IMR-90 (cell line): ENCODE data around the gene MTUS2. TPM values are rescaled to one million over a fixed set of nuclear protein-coding genes. Genes with fewer than 3 reads are reported as not detected.

ENCODE experiments used
- ATAC-seq: fragments of 200-7000 bp; cut with Tn5 transposase; 2 replicates; pipeline ENCODE4 v1.9.1; 2020; ENCODE audit warnings: low read depth, mild to moderate bottlenecking, moderate library complexity
- BruUV-seq: library from RNA; stranded (reverse); fragments of 400-500 nt; replicated peaks from 2 replicates; lab custom pipeline; 2021; lab: Mats Ljungman, UMichigan
- CTCF ChIA-PET: fragments of 300-600 bp; formaldehyde crosslinking; extraction: SDS; loops from one replicate; lab custom pipeline; 2021; ENCODE audit warnings: antibody characterized with exemption; lab: Yijun Ruan, JAX
- POLR2A ChIA-PET: fragments of 300-600 bp; sonication (Branson Sonifier 250); formaldehyde crosslinking; loops from one replicate; lab custom pipeline; 2022; ENCODE audit warnings: antibody characterized with exemption; ENCODE audit not compliant: unreplicated experiment; lab: Charles Lee
- DNase-seq: peaks from one replicate; pipeline ENCODE4 v3.0.0; 2013
- H2AFZ ChIP-seq: replicated peaks from 2 replicates; pipeline ENCODE3; 2013; ENCODE audit warnings: low read length, mild to moderate bottlenecking; ENCODE audit not compliant: poor library complexity
- H2AK5ac ChIP-seq: 2 replicates; pipeline ENCODE4 v1.6.1; 2013; ENCODE audit warnings: low read depth, low read length, inconsistent platforms
- H2AK9ac ChIP-seq: replicated peaks from 2 replicates; pipeline ENCODE3; 2013; ENCODE audit warnings: mild to moderate bottlenecking, low read depth, low read length, moderate library complexity; ENCODE audit not compliant: poor library complexity
- H2BK120ac ChIP-seq: 2 replicates; pipeline ENCODE4 v1.6.1; 2013; ENCODE audit warnings: low read depth, low read length, inconsistent platforms
- H2BK15ac ChIP-seq: 3 replicates; pipeline ENCODE4 v1.6.1; 2013; ENCODE audit warnings: low read depth, low read length, inconsistent platforms
- H2BK20ac ChIP-seq: 2 replicates; pipeline ENCODE4 v1.6.1; 2013; ENCODE audit warnings: low read depth, mild to moderate bottlenecking, inconsistent platforms, low read length, moderate library complexity
- H2BK5ac ChIP-seq: 2 replicates; pipeline ENCODE4 v1.6.1; 2013; ENCODE audit warnings: mild to moderate bottlenecking, low read depth, low read length, inconsistent platforms; ENCODE audit not compliant: poor library complexity, severe bottlenecking
- H3K14ac ChIP-seq: replicated peaks from 2 replicates; pipeline ENCODE4 v1.6.1; 2013; ENCODE audit warnings: low read depth, low read length, inconsistent platforms
- H3K18ac ChIP-seq: 2 replicates; pipeline ENCODE4 v1.6.1; 2013; ENCODE audit warnings: low read depth, low read length, control low read depth
- H3K23ac ChIP-seq: 2 replicates; pipeline ENCODE4 v1.6.1; 2013; ENCODE audit warnings: low read depth, low read length, inconsistent platforms
- H3K27ac ChIP-seq: 2 replicates; pipeline ENCODE4 v1.5.1; 2013; ENCODE audit warnings: mild to moderate bottlenecking, control low read depth, low read length; ENCODE audit not compliant: insufficient read depth
- H3K27me3 ChIP-seq: 2 replicates; pipeline ENCODE4 v1.6.1; 2013; ENCODE audit warnings: low read length; ENCODE audit not compliant: control insufficient read depth, insufficient read depth
- H3K36me3 ChIP-seq: 2 replicates; pipeline ENCODE4 v1.6.1; 2013; ENCODE audit warnings: low read length, mixed read lengths; ENCODE audit not compliant: control insufficient read depth, insufficient read depth
- H3K4ac ChIP-seq: 2 replicates; pipeline ENCODE4 v1.6.1; 2013; ENCODE audit warnings: low read depth, low read length, inconsistent platforms
- H3K4me1 ChIP-seq: 2 replicates; pipeline ENCODE4 v1.6.1; 2013; ENCODE audit warnings: low read length, mixed read lengths; ENCODE audit not compliant: control insufficient read depth, insufficient read depth
- H3K4me2 ChIP-seq: 2 replicates; pipeline ENCODE4 v1.6.1; 2013; ENCODE audit warnings: low read depth, mild to moderate bottlenecking, control low read depth, low read length, moderate library complexity
- H3K4me3 ChIP-seq: 2 replicates; pipeline ENCODE4 v1.5.1; 2013; ENCODE audit warnings: low read depth, mild to moderate bottlenecking, control low read depth, low read length, moderate library complexity; ENCODE audit not compliant: insufficient read depth
- H3K56ac ChIP-seq: 2 replicates; pipeline ENCODE4 v1.6.1; 2013; ENCODE audit warnings: low read length, inconsistent platforms; ENCODE audit not compliant: insufficient read depth; ENCODE audit errors: extremely low read depth
- H3K79me1 ChIP-seq, 2 experiments: 2 replicates each; pipeline ENCODE4 v1.6.1; 2013; ENCODE audit warnings: low read length in 2 of 2, inconsistent platforms in 1 of 2, low read depth in 1 of 2
- H3K9ac ChIP-seq: 2 replicates; pipeline ENCODE4 v1.6.1; 2013; ENCODE audit warnings: low read depth, low read length, control low read depth
- H3K9me1 ChIP-seq: 2 replicates; pipeline ENCODE4 v1.6.1; 2013; ENCODE audit warnings: low read length, inconsistent platforms; ENCODE audit not compliant: insufficient read depth
- H3K9me3 ChIP-seq: 2 replicates; pipeline ENCODE4 v1.6.1; 2013; ENCODE audit warnings: low read length; ENCODE audit not compliant: control insufficient read depth, insufficient read depth
- H4K20me1 ChIP-seq: 2 replicates; pipeline ENCODE4 v1.6.1; 2013; ENCODE audit warnings: low read length, inconsistent platforms; ENCODE audit not compliant: insufficient read depth
- H4K5ac ChIP-seq: 2 replicates; pipeline ENCODE4 v1.6.1; 2013; ENCODE audit warnings: mild to moderate bottlenecking, low read depth, low read length, control low read depth
- H4K8ac ChIP-seq, 2 experiments: 2 replicates each; pipeline ENCODE4 v1.6.1; 2013; ENCODE audit warnings: low read depth in 2 of 2, low read length in 2 of 2, control low read depth in 1 of 2, inconsistent platforms in 1 of 2
- H4K91ac ChIP-seq: 2 replicates; pipeline ENCODE4 v1.6.1; 2013; ENCODE audit warnings: low read depth, low read length, inconsistent platforms; ENCODE audit not compliant: insufficient read depth
- CHD1 ChIP-seq: IDR thresholded peaks from 2 replicates; pipeline ENCODE4 v1.6.1; 2012; ENCODE audit warnings: low read depth, low read length, improper control_type of control experiment
- MAFK ChIP-seq: IDR thresholded peaks from 2 replicates; pipeline ENCODE4 v1.6.1; 2012; ENCODE audit warnings: low read depth, low read length, improper control_type of control experiment
- MAZ ChIP-seq: IDR thresholded peaks from 2 replicates; pipeline ENCODE4 v1.6.1; 2012; ENCODE audit warnings: low read depth, mild to moderate bottlenecking, low read length, improper control_type of control experiment, moderate library complexity, borderline replicate concordance
- WGBS, 2 experiments: methylation state at CpG; one replicate each; pipeline versions ENCODE4 v1.1.5 to v1.1.7; 2013; ENCODE audit warnings: missing lambda C conversion rate in 2 of 2; ENCODE audit not compliant: insufficient read length in 1 of 2; ENCODE audit errors: extremely low coverage in 2 of 2; 5-methylcytosine and 5-hydroxymethylcytosine counted together
- dilution Hi-C: fragments of 300-500 bp; cut with HindIII; formaldehyde crosslinking; loops from one replicate; pipeline ENCODE4 v1.14.3; 2018; ENCODE audit warnings: low sequenced_read_pairs; ENCODE audit not compliant: unreplicated experiment
- in situ Hi-C: fragments of 300-500 bp; cut with MboI; formaldehyde crosslinking; loops from 3 replicates; pipeline ENCODE4 v1.14.3; 2019; ENCODE audit warnings: low sequenced_read_pairs, inconsistent platforms, mixed read lengths
- intact Hi-C: fragments of 100-400 bp; cut with micrococcal nuclease; formaldehyde crosslinking; loops from 2 replicates; pipeline ENCODE4 v1.10.0; 2022
- polyA plus RNA-seq, 3 experiments: library from polyadenylated mRNA; depleted of rRNA; stranded (reverse); fragments of >200 nt; gene quantifications; 2 replicates each; pipeline ENCODE4 v1.2.3, GENCODE V29; 2012; ENCODE audit warnings: low replicate concordance in 1 of 3
- total RNA-seq: library from RNA; depleted of rRNA; stranded (reverse); fragments of >200 nt; gene quantifications from 2 replicates; pipeline ENCODE4 v1.2.3, GENCODE V29; 2012

The MTUS2 gene
- total and polyA plus RNA-seq, 2 of the 4 experiments (the other 2 are of a cell fraction) = under 0.01 to 0.02 TPM

- no peak overlapping the region for H3K4me3 ChIP-seq
- WGBS, 2 experiments = 34% methylated on average over 6 of the region's 32 CpGs; no CpG with 5 or more reads in 1 of the 2 experiments
Observed at GRCh38 chr13:29503041-29503837, 683.1 kb downstream of the MTUS2 start.

More at GRCh38 chr13:29503041-29503837, 683.1 kb downstream of the MTUS2 start:
- H4K8ac ChIP-seq = no peak overlapping the region
- H2BK5ac ChIP-seq = no peak overlapping the region
- H2BK120ac ChIP-seq = no peak overlapping the region
- no peak overlapping the region for H2AK5ac ChIP-seq
- no TSS peak for BruUV-seq
- peak overlapping the region; percentile 73 for H2AFZ ChIP-seq
- H3K9ac ChIP-seq = no peak overlapping the region
- H3K18ac ChIP-seq = no peak overlapping the region
- peak; percentile 64 for ATAC-seq
- no peak overlapping the region for H2AK9ac ChIP-seq
- no peaks in the 10 kb centered on the region for H3K79me1 ChIP-seq
- no peak for TF ChIP-seq CHD1
- TF ChIP-seq MAFK = peak; percentile 76
- TF ChIP-seq MAZ = no peak
- H3K4me1 ChIP-seq = no peaks in the 10 kb centered on the region
- CTCF ChIA-PET = interaction anchor here (1.5 kb wide), 1 partner anchor 205 kb away, joined by 4 read pairs; no protein-coding TSS in a partner anchor
- POLR2A ChIA-PET = interaction anchor here (0.6 kb wide), 1 partner anchor 10 kb away, joined by 3 read pairs; no protein-coding TSS in a partner anchor
- H3K9me3 ChIP-seq = no peaks in the 10 kb centered on the region
- intact Hi-C loops (no loop called here), dilution Hi-C loops (no loop called here), in situ Hi-C loops (no loop called here)
- H2BK15ac ChIP-seq = no peak overlapping the region
- H3K4ac ChIP-seq = no peak overlapping the region
- H2BK20ac ChIP-seq = no peak overlapping the region
- no peak overlapping the region for H3K23ac ChIP-seq
- H3K9me1 ChIP-seq = no peaks in the 10 kb centered on the region
- no peak overlapping the region for H3K27ac ChIP-seq
- H3K36me3 ChIP-seq = no peaks in the 10 kb centered on the region
- H4K20me1 ChIP-seq = peaks cover 6% of the 10 kb centered on the region
- no peak overlapping the region for H4K91ac ChIP-seq
- H3K27me3 ChIP-seq = peaks cover 19% of the 10 kb centered on the region
- H3K56ac ChIP-seq = no peak overlapping the region
- DNase-seq = peak; percentile 27
- peak overlapping the region; percentile 69 for H3K4me2 ChIP-seq
- H4K5ac ChIP-seq = no peak overlapping the region
- H3K14ac ChIP-seq = no peak overlapping the region
